ENCODE data around the gene MYO18A.

- TF ChIP-seq CTCF (IDR thresholded peaks at IDR 0.05) (no peak), EZH2 (IDR thresholded peaks at IDR 0.05) (no peak), EZH2phosphoT487 (IDR thresholded peaks at IDR 0.05) (no peak)
These were observed 131.5 kb downstream of the MYO18A start for GRCh38 chr17:29048440-29049368.
